SK-N-SH (cell line): ENCODE data around the gene LMAN1L. TPM values are rescaled to one million over a fixed set of nuclear protein-coding genes. Genes with fewer than 3 reads are reported as not detected.
"Not testable (repeated sequence)": the region's sequence is repeated elsewhere in the genome, so short reads cannot be mapped to it uniquely, and the experiment has no call there.

Experiments
- CTCF ChIA-PET: fragments of 300-600, 350-600 bp; formaldehyde crosslinking; extraction: SDS; loops from one replicate; lab custom pipeline; 2021; lab: Yijun Ruan, JAX
- POLR2A ChIA-PET: fragments of 350-600 bp; sonication (Branson Sonifier 250); formaldehyde crosslinking; extraction: SDS; loops from one replicate; lab custom pipeline; 2020; ENCODE audit warnings: antibody characterized with exemption, inconsistent platforms; lab: Yijun Ruan, JAX
- DNase-seq: peaks from one replicate; pipeline ENCODE4 v3.0.0; 2012
- H2AFZ ChIP-seq: fragments of 200-600 bp; sonication (generic); 2 replicates; pipeline ENCODE4 v1.8.1; 2016; ENCODE audit warnings: antibody characterized with exemption, mild to moderate bottlenecking, low read depth
- H3F3A ChIP-seq: fragments of 200-600 bp; sonication (generic); replicated peaks from 2 replicates; pipeline ENCODE3; 2016; ENCODE audit warnings: antibody characterized with exemption, mild to moderate bottlenecking; ENCODE audit not compliant: insufficient read depth
- H3K27ac ChIP-seq, 2 experiments: fragments of 200-500 bp in 1 of 2; fragments of 200-600 bp in 1 of 2; sonication (Bioruptor generic) in 1 of 2; sonication (generic), shearing (Covaris generic) in 1 of 2; 2 replicates each; pipeline versions ENCODE4 v1.5.1 to v1.6.1; 2014 to 2016; ENCODE audit warnings: low read depth in 2 of 2, inconsistent platforms in 1 of 2, low read length in 1 of 2, mild to moderate bottlenecking in 1 of 2, mixed read lengths in 1 of 2
- H3K27me3 ChIP-seq: fragments of 200-600 bp; sonication (generic), shearing (Covaris generic); 2 replicates; pipeline ENCODE4 v1.6.1; 2016; ENCODE audit warnings: mixed run types; ENCODE audit not compliant: insufficient read depth
- H3K36me3 ChIP-seq, 2 experiments: fragments of 200-500 bp in 1 of 2; fragments of 200-600 bp in 1 of 2; sonication (Bioruptor generic) in 1 of 2; sonication (generic) in 1 of 2; replicated peaks in 1 of 2; 2 replicates each; pipeline versions ENCODE3 to v1.5.1; 2014 to 2016; ENCODE audit warnings: low read length in 1 of 2, mild to moderate bottlenecking in 1 of 2; ENCODE audit not compliant: insufficient read depth in 2 of 2, control insufficient read depth in 1 of 2
- H3K4me1 ChIP-seq, 2 experiments: fragments of 200-500 bp in 1 of 2; fragments of 200-600 bp in 1 of 2; sonication (Bioruptor generic) in 1 of 2; sonication (generic), shearing (Covaris generic) in 1 of 2; 2 replicates each; pipeline versions ENCODE4 v1.5.1 to v1.6.1; 2014 to 2016; ENCODE audit warnings: low read depth in 1 of 2, low read length in 1 of 2, mixed run types in 1 of 2; ENCODE audit not compliant: insufficient read depth in 2 of 2, control insufficient read depth in 1 of 2
- H3K4me2 ChIP-seq: fragments of 200-600 bp; sonication (generic), shearing (Covaris generic); 2 replicates; pipeline ENCODE4 v1.6.1; 2017; ENCODE audit warnings: mixed run types
- H3K4me3 ChIP-seq, 2 experiments: fragments of 200-500 bp in 1 of 2; fragments of 200-600 bp in 1 of 2; sonication (Bioruptor generic) in 1 of 2; sonication (generic), shearing (Covaris generic) in 1 of 2; 2 replicates each; pipeline versions ENCODE4 v1.5.1 to v1.8.1; 2014 to 2016; ENCODE audit warnings: low read depth in 2 of 2, inconsistent platforms in 1 of 2, low read length in 1 of 2, mild to moderate bottlenecking in 1 of 2, mixed read lengths in 1 of 2, moderate library complexity in 1 of 2
- H3K79me2 ChIP-seq: fragments of 200-600 bp; sonication (generic); 2 replicates; pipeline ENCODE4 v1.8.1; 2017; ENCODE audit warnings: mild to moderate bottlenecking; ENCODE audit not compliant: insufficient read depth
- H3K9ac ChIP-seq: fragments of 200-600 bp; sonication (generic); 2 replicates; pipeline ENCODE4 v1.6.1; 2017; ENCODE audit warnings: mixed run types
- H3K9me2 ChIP-seq: fragments of 200-600 bp; sonication (generic); 2 replicates; pipeline ENCODE4 v1.6.1; 2017; ENCODE audit warnings: mixed run types
- H3K9me3 ChIP-seq: fragments of 200-600 bp; sonication (generic); 2 replicates; pipeline ENCODE4 v1.6.1; 2017; ENCODE audit warnings: mixed run types, mild to moderate bottlenecking, moderate library complexity
- H4K20me1 ChIP-seq: fragments of 200-600 bp; sonication (generic); 2 replicates; pipeline ENCODE4 v1.6.1; 2017; ENCODE audit warnings: mild to moderate bottlenecking, mixed run types; ENCODE audit not compliant: insufficient read depth
- CTCF ChIP-seq: fragments of 200-600 bp; sonication (generic); IDR thresholded peaks from 2 replicates; pipeline ENCODE4 v1.6.1; 2017; ENCODE audit warnings: antibody characterized with exemption, mild to moderate bottlenecking, moderate library complexity
- ELF1 ChIP-seq: IDR thresholded peaks from 2 replicates; pipeline ENCODE4 v1.4.0; 2012
- FOXM1 ChIP-seq: IDR thresholded peaks from 2 replicates; pipeline ENCODE4 v1.4.0; 2012; ENCODE audit warnings: low read depth, mild to moderate bottlenecking
- JUND ChIP-seq: IDR thresholded peaks from 2 replicates; pipeline ENCODE4 v1.4.0; 2012
- MEF2A ChIP-seq: IDR thresholded peaks from 2 replicates; pipeline ENCODE4 v1.4.0; 2012; ENCODE audit warnings: low read depth, borderline replicate concordance
- MXI1 ChIP-seq: IDR thresholded peaks from 2 replicates; pipeline ENCODE4 v1.6.1; 2012; ENCODE audit warnings: mild to moderate bottlenecking, low read depth, low read length, improper control_type of control experiment
- NRF1 ChIP-seq: IDR thresholded peaks from 2 replicates; pipeline ENCODE4 v1.6.1; 2012; ENCODE audit warnings: low read depth, mild to moderate bottlenecking, low read length
- PBX3 ChIP-seq: IDR thresholded peaks from 2 replicates; pipeline ENCODE4; 2012
- SIN3A ChIP-seq: IDR thresholded peaks from 2 replicates; pipeline ENCODE4 v1.6.1; 2012; ENCODE audit warnings: low read depth, mild to moderate bottlenecking, low read length, moderate library complexity, borderline replicate concordance
- TCF12 ChIP-seq: IDR thresholded peaks from 2 replicates; pipeline ENCODE4 v1.4.0; 2012
- USF2 ChIP-seq: fragments of 150-350 bp; IDR thresholded peaks from 2 replicates; pipeline ENCODE4 v1.6.1; 2017; ENCODE audit warnings: antibody characterized with exemption, low read length, low read depth, borderline replicate concordance
- YY1 ChIP-seq: IDR thresholded peaks from 2 replicates; pipeline ENCODE4 v1.4.0; 2012; ENCODE audit warnings: low read depth, mild to moderate bottlenecking
- WGBS: methylation state at CpG from one replicate; pipeline ENCODE4 v1.1.6; 2017; ENCODE audit warnings: low lambda C conversion rate; 5-methylcytosine and 5-hydroxymethylcytosine counted together
- polyA plus RNA-seq, 3 experiments: library from polyadenylated mRNA; depleted of rRNA; stranded (reverse); fragments of >200 nt; gene quantifications; 2 replicates each; pipeline ENCODE4 v1.2.3, GENCODE V29; 2012

LMAN1L gene
- polyA plus RNA-seq, 1 of the 3 experiments (the other 2 are of a cell fraction): 0.02 TPM

- H4K20me1 ChIP-seq: peaks cover 83% of the 10 kb centered on the region
Observed at GRCh38 chr15:74786081-74786480, 26.6 kb upstream of the LMAN1L start.

GRCh38 chr15:74786551-74787165 is 26.0 kb upstream of the LMAN1L start:
- Histone ChIP-seq H3K9me2 (no peaks in the 10 kb centered on the region), H3K4me2 (no peak overlapping the region), H3K27me3 (no peaks in the 10 kb centered on the region), H4K20me1 (peaks cover 89% of the 10 kb centered on the region), H3K79me2 (peaks cover 92% of the 10 kb centered on the region), H3K4me3 (no peak overlapping the region), H3K9me3 (no peaks in the 10 kb centered on the region), H3K4me1 (peaks cover 21 to 62% of the 10 kb centered on the region in 2 experiments), H2AFZ (no peak overlapping the region), H3F3A (peaks cover 14% of the 10 kb centered on the region), H3K9ac (no peak overlapping the region), H3K36me3 (peaks cover 0 to 10% of the 10 kb centered on the region in 2 experiments)
- ChIA-PET POLR2A (no interaction called here), CTCF (interaction anchor here (0.8 to 4.5 kb wide), 23 partner anchors 7 to 241 kb away, joined by 3 to 23 read pairs (median 6); partner anchors contain the start of genes CPLX3 and MPI)
- TF ChIP-seq ELF1 (no peak), JUND (no peak), SIN3A (no peak), MEF2A (no peak), PBX3 (no peak), USF2 (no peak), TCF12 (no peak), NRF1 (no peak), CTCF (no peak), FOXM1 (no peak), MXI1 (no peak), YY1 (no peak)
- TF ChIP-seq, all 33 proteins: peak for 0
- 100% methylated on average over 3 of the region's 7 CpGs for WGBS
- no peak for DNase-seq
- no peak overlapping the region; a peak in 1 of 4 replicates for H3K27ac ChIP-seq

More at GRCh38 chr15:74786081-74786480, 26.6 kb upstream of the LMAN1L start:
- CTCF ChIA-PET: interaction anchor here (1.0 to 4.5 kb wide), 5 partner anchors 15 to 164 kb away, joined by 3 to 23 read pairs (median 17); no protein-coding TSS in a partner anchor
- WGBS: 98% methylated on average over 11 of the region's 12 CpGs
- H2AFZ ChIP-seq, POLR2A ChIA-PET, H3K9me2 ChIP-seq, H3K27ac ChIP-seq, H3K27me3 ChIP-seq, DNase-seq, H3K4me2 ChIP-seq, H3K9ac ChIP-seq, H3K4me3 ChIP-seq, H3K36me3 ChIP-seq, H3K9me3 ChIP-seq: not testable (repeated sequence)
- Histone ChIP-seq H3F3A (peaks cover 12% of the 10 kb centered on the region), H3K79me2 (peaks cover 86% of the 10 kb centered on the region), H3K4me1 (peaks cover 23 to 66% of the 10 kb centered on the region in 2 experiments)
